NCI-H2227 (cell line): ENCODE measurements around the gene NDRG3.

Experiments
- DNase-seq: peaks from one replicate; lab custom pipeline; 2025; ENCODE audit not compliant: unreplicated experiment; lab: John Stamatoyannopoulos, UW

Gene NDRG3

DNA sequence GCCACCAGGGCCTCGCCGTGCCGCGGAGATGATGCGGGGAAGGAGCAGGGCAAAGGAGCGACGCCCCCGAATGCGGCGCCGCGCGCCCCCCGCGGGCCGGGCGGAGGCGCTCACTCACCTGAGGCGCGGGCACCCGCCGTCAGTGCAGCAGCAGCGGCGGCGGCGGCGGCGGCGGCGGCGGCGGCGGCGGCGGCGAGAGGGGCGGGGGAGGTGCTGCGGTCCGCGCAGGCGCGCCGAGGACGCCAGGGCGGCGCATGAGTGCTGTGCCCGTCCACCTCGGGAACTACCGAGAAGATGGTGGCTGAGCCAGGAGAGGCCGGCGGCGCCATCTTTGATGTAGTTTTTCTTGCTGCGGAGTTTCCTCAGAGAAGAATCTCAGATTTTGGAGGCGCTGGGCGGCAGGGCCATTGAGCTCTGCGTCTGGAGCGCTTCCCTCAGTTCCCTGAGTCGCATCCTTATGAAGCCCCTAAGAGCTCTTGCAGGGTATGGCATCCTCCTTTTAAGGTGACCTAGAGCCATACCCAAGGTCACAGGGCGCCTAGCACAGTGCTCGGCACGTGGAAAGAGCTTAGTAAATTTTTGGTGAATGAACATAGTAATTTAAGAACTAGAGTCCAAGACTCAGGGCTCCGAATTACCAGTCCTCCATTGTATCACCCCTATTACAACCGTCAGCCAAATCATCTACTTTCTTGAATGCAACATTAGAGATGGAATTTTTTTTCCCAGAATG lies at the start of gene NDRG3:
TSS of gene NDRG3 (minus strand) at position 164 of the 733 bp plus-strand sequence. CDS start 24,355 bp downstream, outside the sequence.
- peak; percentile 96 for DNase-seq

DNA sequence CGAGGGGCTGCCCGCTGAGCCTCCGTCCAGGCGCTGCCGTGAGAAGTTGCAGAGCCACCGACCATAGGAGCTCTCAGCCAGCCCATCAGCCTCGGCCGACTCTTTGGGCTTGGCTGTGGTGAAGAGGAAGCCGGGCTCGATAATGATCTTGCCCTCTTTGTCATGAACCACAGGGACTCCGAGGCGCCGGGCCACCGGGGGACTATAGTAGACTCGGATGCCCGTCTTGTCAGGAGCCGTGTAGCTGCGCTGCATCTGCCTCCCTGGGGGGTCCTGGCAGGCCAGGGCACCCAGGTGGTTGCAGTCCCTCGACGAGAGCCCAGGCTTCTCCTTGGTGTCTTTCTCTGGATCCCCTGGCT lies 48.2 kb upstream of the NDRG3 start:
- no peak for DNase-seq

DNA sequence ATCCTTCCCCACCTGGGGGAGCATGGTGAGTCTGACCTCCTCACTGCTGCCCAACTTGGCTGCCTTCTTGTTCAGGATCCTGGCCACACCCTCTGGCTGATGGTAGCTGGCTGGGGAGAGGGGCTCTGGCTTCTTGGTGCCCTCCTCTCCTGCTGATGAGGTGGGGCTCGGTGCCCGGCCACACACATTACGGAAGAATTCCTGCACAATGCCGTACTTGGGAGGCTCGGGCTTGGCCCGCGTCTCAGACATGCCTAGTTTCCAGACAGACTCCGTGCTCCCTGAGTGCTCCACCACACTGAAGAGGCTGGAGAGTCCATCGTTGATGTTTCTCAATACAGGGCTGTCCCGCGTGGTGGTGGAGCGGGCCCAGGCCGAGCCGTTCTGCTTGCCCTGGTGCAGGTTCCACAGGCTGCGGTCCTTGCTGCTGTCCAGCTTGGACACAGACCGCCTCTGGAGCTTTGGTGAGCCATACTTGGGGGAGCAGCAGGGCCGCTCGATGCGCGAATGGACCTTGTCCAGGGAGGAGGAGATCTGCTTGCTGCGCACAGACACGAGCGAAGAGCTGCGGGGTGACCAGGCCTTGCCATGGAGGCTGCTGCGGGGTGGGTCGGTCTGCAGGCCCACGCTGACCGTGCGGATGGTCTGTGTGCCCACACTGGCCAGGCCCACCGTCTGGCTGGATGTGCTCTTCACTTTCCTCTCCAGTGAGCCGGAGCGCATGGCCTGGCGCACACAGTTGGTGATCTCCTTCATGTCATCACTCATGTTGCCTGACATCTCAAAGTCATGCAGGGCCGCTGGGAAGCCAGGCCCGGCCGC lies 47.6 kb upstream of the NDRG3 start:
- no peak for DNase-seq

GRCh38 chr20:36792422-36792821 lies 46.5 kb upstream of the NDRG3 start:
- peak; percentile 61 for DNase-seq

DNA sequence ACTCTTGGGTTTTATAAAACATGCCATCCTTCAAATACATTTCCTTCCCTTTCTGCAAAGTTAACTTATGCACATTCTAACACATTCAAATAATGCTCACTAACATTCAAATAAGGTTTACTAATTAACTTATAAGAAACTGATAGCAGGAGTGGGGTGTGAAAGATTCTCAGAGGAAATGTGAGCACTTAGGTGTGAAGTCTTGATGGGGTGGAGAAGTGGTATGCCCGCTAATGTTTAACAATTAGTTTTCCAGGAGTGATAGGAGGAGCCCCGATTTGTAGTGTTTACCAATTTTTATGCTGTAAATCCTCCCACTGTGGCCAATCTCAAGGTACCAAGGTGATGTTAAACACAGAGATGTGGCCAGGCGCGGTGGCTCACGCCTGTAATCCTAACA lies 46.0 kb upstream of the NDRG3 start:
- DNase-seq = no peak

DNA sequence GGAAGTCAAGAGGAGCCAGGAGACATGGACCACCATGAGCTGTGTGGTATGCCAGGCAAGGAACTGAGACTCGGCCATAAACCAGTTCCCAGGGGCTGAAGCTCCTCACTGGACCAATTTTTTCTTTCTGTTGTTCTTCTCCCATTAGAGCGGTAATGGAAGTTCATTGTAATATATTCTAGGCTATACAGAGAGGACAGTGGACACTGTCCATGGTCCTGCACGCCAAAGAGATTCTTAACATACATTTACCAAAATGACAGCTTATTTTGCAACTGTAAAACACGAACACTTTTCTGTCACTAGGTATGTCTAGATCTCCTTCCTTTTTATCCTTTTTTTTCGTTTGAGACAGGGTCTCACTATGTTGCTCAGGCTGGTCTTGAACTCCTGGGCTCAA lies 40.8 kb upstream of the NDRG3 start:
- DNase-seq = no peak

DNA sequence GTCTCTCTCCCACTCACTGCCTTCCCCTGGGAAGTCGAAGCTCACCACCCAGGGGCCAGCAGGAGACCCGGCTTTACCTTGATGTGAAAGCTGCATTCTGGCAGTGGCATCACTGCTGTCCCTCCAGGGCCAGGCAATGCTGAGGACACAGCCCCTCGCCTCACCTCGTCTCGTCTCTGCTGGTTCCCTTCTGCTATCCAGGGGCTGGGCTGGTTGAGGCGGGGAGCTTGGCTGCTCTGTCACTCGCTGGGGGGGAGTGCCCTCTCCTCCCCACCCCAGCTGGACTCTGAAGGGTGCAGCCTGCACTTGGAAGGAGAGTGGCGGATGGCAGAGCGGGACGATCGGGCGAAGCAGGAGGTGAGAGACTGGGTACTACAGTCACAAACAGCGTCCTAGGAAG lies 40.4 kb upstream of the NDRG3 start:
- no peak for DNase-seq

DNA sequence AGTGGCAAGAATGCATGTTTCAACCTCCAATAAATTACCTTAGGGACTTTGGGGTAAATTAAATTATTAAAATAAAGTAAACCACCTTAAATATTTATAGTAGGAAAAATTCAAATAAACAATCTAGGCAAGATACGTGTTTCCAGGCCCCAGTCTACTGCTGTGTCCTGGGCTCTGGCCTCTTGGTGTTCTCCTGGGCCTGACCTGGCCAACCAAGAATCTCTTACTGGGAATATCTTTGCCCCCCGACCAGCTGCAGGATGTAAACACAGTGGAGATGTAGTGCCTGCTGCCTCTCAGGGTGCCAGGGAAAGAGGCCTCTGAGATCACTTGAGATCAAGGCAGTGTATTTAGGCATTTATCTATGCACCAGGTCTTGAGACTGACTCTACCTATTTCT lies 39.4 kb upstream of the NDRG3 start:
- DNase-seq = no peak

GRCh38 chr20:36784900-36785299 lies 39.0 kb upstream of the NDRG3 start:
- no peak for DNase-seq

GRCh38 chr20:36784116-36784515 lies 38.2 kb upstream of the NDRG3 start:
- DNase-seq = no peak

- no peak for DNase-seq
These were observed 33.8 kb upstream of the NDRG3 start for GRCh38 chr20:36779656-36780025.

- DNase-seq = no peak
These were observed 33.2 kb upstream of the NDRG3 start for GRCh38 chr20:36778831-36779655.

GRCh38 chr20:36777576-36777975 lies 31.7 kb upstream of the NDRG3 start:
- DNase-seq = no peak

DNA sequence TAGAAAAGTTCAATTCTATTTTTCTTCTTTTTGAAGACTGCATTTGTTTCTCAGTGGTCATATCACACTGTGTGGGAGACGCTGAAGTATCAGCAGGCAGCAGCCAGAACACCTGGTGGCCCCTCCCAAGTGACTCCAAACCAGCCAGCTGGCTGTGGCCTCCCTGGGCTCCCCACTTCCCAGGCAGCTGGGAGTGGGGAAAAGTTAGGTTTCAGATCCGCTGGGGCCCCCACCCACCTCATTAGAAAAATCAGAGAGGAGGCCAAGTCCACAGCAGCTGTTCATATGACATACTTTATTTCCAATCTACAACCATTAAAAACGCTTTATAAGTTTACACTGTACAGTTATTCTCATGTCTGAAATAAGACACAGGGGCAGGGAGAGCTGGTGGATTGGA lies 31.3 kb upstream of the NDRG3 start:
- DNase-seq = no peak

GRCh38 chr20:36775826-36776225 lies 29.9 kb upstream of the NDRG3 start:
- DNase-seq = no peak

DNA sequence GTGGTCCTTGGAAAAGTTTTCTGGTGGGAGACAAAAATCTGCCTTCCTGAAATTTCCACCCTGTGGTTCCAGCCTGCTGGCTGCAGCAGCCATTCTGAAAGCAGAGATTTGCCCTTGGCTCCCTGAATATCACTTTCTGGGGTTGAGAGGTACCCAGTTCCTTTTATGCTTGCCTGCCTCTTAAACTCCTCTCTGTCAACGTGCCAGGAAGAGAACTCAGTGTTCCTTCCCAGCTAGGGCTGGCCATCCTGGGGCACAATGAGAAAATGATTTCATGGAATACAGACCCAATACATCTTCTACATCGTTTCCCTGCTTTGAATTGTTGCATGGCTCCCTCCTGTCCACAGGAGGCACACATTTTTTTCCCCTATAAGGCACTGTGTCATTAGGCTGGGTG lies 29.3 kb upstream of the NDRG3 start:
- DNase-seq = no peak

GRCh38 chr20:36773597-36774390 lies 27.9 kb upstream of the NDRG3 start, which contains the start of gene DSN1:
Gene DSN1, minus strand, starts transcription at chr20:36773763. Its CDS starts 2,305 bp downstream, at chr20:36771458.
- DNase-seq = peak; percentile 99

DNA sequence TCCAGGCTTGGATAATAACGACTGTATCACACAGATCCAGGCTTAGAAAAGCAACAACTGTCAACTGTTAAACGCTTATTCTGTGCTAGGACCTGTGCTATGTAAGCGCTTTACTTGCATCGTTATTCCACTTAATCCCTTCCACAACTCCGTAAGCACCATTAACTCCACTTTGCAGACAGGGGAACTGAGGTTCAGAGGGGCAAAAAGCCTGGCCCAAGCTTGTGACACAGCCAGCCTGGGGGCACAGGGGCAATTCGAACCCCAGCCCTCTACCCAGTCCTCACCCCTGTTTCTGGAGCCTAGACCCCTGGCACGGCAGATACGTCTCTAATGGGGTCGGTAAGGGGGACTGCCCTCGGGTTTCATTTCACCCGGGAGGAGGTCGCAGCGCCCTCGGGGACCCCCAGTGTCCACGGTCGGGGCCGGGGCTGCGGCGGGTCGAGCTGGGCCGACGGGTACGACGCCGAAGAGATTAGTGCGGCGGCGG lies 27.3 kb upstream of the NDRG3 start:
- no peak for DNase-seq

DNA sequence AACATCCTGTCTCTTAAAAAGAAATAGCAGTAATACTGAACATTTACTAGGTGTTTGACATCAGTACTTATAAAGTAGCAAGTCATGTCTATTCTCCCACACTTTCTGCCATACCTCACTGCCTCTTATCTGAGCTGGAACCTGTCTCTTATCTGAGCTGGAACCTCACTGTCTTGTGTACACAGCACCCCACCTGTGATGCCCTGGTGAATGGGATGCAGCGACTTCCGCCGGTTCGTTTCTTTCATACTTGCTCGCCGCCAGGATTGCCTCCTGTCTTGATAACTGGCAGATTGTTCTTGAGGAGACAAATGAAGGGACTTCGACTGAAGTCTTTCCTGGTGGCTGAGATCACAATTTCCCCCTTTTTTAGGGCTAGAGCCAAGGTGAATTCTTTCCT lies 24.8 kb upstream of the NDRG3 start:
- DNase-seq = no peak

DNA sequence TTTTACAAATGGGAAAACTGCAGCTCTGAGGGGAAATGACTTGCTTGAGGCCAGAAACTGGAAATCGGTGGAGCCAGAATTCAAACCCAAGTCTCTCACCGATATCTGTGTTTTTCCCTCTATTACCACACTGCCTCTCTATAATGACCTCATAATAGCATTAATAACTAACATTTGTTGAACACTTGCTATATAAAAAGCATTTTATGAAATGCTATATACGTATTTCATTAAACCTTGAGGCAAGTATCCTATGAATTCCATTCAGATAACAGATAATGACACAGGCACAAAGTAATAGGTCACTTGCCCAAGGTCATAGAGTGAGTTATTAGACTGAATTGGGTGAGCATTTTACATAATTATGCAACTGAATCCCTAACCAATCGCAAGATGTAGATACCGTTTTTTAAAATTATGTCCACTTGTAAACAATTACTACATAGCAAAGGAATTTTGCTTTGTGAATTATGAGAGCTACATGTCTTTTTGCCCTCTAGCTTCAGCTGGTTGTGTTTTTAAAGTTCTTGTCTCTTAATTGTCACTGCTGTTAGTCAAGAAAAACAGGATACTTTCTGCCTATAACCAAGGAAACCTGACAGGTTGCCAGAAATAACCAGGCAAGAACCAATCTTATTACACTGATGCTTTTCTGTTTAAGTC lies 23.0 kb upstream of the NDRG3 start:
- DNase-seq = no peak
